ENCODE data around the gene JAKMIP3.

DNA sequence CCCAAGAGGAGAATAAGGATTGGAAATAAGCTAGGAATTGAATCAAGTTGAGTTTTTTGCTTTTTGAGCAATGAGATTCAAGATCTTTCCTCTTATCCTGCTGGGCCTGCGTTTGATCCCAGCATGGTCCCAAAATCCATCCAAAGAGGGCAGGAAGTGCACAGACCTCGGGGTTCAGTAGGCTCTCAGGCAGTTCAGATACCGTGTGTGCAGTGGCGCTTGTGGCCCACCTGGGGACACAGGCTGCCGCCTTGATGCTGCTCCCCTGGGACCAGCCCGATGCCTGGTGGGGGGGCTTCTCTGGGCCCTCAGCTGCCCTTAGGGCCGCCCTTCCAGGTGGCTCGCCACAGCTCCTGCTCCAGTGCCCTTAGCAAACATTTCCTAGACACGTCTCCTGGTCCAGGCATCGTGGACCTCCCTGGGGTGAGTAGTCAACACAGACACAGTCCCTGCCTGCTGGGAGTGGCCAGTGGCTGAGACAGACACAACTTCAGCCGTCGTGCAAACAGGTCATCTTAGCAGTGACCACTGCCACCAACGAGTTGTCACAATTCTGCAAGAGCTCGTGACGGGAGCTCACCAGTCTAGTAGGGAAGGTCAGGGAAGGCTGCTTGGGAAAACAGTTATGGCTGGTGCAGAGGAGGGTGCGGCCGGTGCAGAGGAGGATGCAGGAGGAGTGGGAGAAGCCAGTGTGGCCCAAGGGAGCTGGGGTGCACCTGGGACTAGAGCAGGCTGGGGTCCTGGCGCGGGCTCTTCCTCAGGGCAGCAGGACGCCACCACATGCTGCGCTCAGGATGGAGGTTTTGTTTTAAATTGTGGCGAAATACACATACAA lies 21.7 kb upstream of the JAKMIP3 start:
- TF ChIP-seq, protein P1, sequence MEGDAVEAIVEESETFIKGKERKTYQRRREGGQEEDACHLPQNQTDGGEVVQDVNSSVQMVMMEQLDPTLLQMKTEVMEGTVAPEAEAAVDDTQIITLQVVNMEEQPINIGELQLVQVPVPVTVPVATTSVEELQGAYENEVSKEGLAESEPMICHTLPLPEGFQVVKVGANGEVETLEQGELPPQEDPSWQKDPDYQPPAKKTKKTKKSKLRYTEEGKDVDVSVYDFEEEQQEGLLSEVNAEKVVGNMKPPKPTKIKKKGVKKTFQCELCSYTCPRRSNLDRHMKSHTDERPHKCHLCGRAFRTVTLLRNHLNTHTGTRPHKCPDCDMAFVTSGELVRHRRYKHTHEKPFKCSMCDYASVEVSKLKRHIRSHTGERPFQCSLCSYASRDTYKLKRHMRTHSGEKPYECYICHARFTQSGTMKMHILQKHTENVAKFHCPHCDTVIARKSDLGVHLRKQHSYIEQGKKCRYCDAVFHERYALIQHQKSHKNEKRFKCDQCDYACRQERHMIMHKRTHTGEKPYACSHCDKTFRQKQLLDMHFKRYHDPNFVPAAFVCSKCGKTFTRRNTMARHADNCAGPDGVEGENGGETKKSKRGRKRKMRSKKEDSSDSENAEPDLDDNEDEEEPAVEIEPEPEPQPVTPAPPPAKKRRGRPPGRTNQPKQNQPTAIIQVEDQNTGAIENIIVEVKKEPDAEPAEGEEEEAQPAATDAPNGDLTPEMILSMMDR (IDR thresholded peaks at IDR 0.05; ENCODE audit: insufficient read depth, low read length, poor library complexity, severe bottlenecking) = no peak
- no peak for TF ChIP-seq EZH2phosphoT487 (conservative IDR thresholded peaks at IDR 0.05; ENCODE audit: low read length)
